ENCODE data around the gene CHRM4.

CHRM4 gene

DNA sequence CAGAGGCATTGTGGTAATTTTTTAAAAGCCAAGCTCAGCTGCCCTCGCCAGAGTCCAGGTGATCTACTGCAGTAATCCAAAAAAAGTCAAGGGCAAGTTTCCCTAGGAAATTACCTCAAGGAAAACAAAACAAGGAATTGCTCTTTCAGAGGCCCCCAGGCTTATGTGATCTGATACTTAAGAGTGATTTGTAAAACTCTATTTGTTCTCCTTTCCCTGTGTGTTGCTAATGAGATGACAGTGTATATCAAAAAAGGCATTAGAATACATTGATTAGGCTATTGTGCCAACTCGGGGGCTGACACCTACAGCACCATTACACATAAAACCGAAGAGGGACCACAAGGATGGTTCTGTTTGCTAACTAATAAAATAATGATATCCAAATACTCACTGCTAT is 44.5 kb upstream of the CHRM4 start:
- Histone ChIP-seq H3K9me2 (replicated peaks; ENCODE audit: low read depth, low read length) (no peaks in the 10 kb centered on the region), H3F3A (ENCODE audit: low read depth) (no peaks in the 10 kb centered on the region), H3K27me3 (ENCODE audit: insufficient read depth, low read length, poor library complexity, severe bottlenecking) (no peaks in the 10 kb centered on the region), H3K4me1 (ENCODE audit: insufficient read depth, low read length, poor library complexity, severe bottlenecking) (no peaks in the 10 kb centered on the region), H3K9ac (ENCODE audit: low read depth, low read length, poor library complexity, severe bottlenecking) (no peak overlapping the region), H4K20me1 (ENCODE audit: insufficient read depth, low read length, poor library complexity, severe bottlenecking) (no peaks in the 10 kb centered on the region), H3K4me2 (ENCODE audit: low read depth, low read length, poor library complexity, severe bottlenecking) (no peak overlapping the region), H3K79me2 (ENCODE audit: insufficient read depth, low read length) (no peaks in the 10 kb centered on the region), H3K36me3 (ENCODE audit: insufficient read depth, low read length) (peaks cover 57% of the 10 kb centered on the region; the same call in 1 of the 2 replicates), H3K4me3 (ENCODE audit: low read length, poor library complexity, severe bottlenecking) (no peak overlapping the region), H3K9me3 (ENCODE audit: insufficient read depth, low read depth, low read length) (no peaks in the 10 kb centered on the region), H2AFZ (ENCODE audit: low read length) (no peak overlapping the region)
- TF ChIP-seq EZH2phosphoT487 (IDR thresholded peaks at IDR 0.05; ENCODE audit: borderline replicate concordance), result no peak
- TF ChIP-seq, protein P1, sequence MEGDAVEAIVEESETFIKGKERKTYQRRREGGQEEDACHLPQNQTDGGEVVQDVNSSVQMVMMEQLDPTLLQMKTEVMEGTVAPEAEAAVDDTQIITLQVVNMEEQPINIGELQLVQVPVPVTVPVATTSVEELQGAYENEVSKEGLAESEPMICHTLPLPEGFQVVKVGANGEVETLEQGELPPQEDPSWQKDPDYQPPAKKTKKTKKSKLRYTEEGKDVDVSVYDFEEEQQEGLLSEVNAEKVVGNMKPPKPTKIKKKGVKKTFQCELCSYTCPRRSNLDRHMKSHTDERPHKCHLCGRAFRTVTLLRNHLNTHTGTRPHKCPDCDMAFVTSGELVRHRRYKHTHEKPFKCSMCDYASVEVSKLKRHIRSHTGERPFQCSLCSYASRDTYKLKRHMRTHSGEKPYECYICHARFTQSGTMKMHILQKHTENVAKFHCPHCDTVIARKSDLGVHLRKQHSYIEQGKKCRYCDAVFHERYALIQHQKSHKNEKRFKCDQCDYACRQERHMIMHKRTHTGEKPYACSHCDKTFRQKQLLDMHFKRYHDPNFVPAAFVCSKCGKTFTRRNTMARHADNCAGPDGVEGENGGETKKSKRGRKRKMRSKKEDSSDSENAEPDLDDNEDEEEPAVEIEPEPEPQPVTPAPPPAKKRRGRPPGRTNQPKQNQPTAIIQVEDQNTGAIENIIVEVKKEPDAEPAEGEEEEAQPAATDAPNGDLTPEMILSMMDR (conservative IDR thresholded peaks at IDR 0.05; ENCODE audit: low read length), result no peak

DNA sequence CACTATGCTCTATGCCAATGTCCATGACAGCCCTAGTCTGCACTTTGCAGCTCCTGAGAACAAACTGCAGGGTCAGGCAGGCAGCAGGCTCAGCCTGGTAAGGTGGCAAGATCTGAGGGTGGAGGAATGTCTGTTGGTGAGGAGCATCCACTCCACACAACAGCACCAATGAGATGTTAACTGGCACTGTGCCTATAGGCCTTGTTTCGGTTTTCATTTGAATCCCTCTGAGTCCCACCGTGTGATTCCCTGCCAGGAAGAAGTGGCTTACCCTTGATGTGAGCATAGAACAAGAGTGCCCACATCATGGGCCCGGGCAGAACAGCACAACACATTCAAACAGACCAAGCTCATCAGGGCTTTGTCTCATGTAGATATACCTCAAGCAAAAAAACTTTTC is 44.1 kb upstream of the CHRM4 start:
- Histone ChIP-seq H3K9me2 (replicated peaks; ENCODE audit: low read depth, low read length) (no peaks in the 10 kb centered on the region), H2AFZ (ENCODE audit: low read length) (no peak overlapping the region), H3K9ac (ENCODE audit: low read depth, low read length, poor library complexity, severe bottlenecking) (no peak overlapping the region), H3F3A (ENCODE audit: low read depth) (no peaks in the 10 kb centered on the region), H3K27me3 (ENCODE audit: insufficient read depth, low read length, poor library complexity, severe bottlenecking) (no peaks in the 10 kb centered on the region), H3K79me2 (ENCODE audit: insufficient read depth, low read length) (no peaks in the 10 kb centered on the region), H4K20me1 (ENCODE audit: insufficient read depth, low read length, poor library complexity, severe bottlenecking) (no peaks in the 10 kb centered on the region), H3K9me3 (ENCODE audit: insufficient read depth, low read depth, low read length) (no peaks in the 10 kb centered on the region), H3K4me3 (ENCODE audit: low read length, poor library complexity, severe bottlenecking) (no peak overlapping the region), H3K4me1 (ENCODE audit: insufficient read depth, low read length, poor library complexity, severe bottlenecking) (no peaks in the 10 kb centered on the region), H3K4me2 (ENCODE audit: low read depth, low read length, poor library complexity, severe bottlenecking) (no peak overlapping the region), H3K36me3 (ENCODE audit: insufficient read depth, low read length) (peaks cover 60% of the 10 kb centered on the region; the same call in 1 of the 2 replicates)
- no peak for TF ChIP-seq EZH2phosphoT487 (IDR thresholded peaks at IDR 0.05; ENCODE audit: borderline replicate concordance)
- TF ChIP-seq, protein P1 (conservative IDR thresholded peaks at IDR 0.05; ENCODE audit: low read length), result no peak

DNA sequence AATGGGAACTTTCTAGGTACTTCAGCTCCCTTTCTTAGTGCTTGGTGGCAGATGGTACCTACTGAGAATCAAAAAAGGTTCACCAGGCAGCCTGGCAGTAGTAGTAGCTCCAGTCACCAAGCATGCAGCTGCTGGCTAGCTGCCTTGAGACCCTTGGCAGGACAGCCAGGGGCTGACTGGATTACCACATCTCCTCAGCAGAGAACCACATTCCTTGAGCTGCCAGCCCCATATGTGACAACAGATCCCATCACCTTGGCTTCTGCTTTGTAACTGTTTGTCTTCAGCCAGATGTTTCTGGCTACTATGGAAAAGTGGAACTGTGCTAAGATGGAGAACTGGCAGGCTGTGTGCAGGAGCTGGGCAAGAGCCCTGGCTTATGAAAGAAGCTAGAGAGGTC is 39.6 kb upstream of the CHRM4 start:
- H3K9me2 ChIP-seq (replicated peaks; ENCODE audit: low read depth, low read length), result no peaks in the 10 kb centered on the region
- no peaks in the 10 kb centered on the region for H3K27me3 ChIP-seq (ENCODE audit: insufficient read depth, low read length, poor library complexity, severe bottlenecking)
- H3K9me3 ChIP-seq (ENCODE audit: insufficient read depth, low read depth, low read length), result no peaks in the 10 kb centered on the region
- H3F3A ChIP-seq (ENCODE audit: low read depth), result no peaks in the 10 kb centered on the region
- no peaks in the 10 kb centered on the region for H3K79me2 ChIP-seq (ENCODE audit: insufficient read depth, low read length)
- no peaks in the 10 kb centered on the region for H3K4me1 ChIP-seq (ENCODE audit: insufficient read depth, low read length, poor library complexity, severe bottlenecking)
- no peak overlapping the region for H3K4me2 ChIP-seq (ENCODE audit: low read depth, low read length, poor library complexity, severe bottlenecking)
- no peak overlapping the region for H3K9ac ChIP-seq (ENCODE audit: low read depth, low read length, poor library complexity, severe bottlenecking)
- peaks cover 68% of the 10 kb centered on the region; the same call in 1 of the 2 replicates for H3K36me3 ChIP-seq (ENCODE audit: insufficient read depth, low read length)
- no peak overlapping the region for H2AFZ ChIP-seq (ENCODE audit: low read length)
- no peak overlapping the region for H3K4me3 ChIP-seq (ENCODE audit: low read length, poor library complexity, severe bottlenecking)
- no peaks in the 10 kb centered on the region for H4K20me1 ChIP-seq (ENCODE audit: insufficient read depth, low read length, poor library complexity, severe bottlenecking)
- TF ChIP-seq, protein P1 (conservative IDR thresholded peaks at IDR 0.05; ENCODE audit: low read length), result no peak
- TF ChIP-seq EZH2phosphoT487 (IDR thresholded peaks at IDR 0.05; ENCODE audit: borderline replicate concordance), result no peak
